IMR-90 (cell line): ENCODE data around the gene CCDC18.

Experiments
- CTCF ChIP-seq: conservative IDR thresholded peaks from 2 replicates; pipeline ENCODE4 v1.5.1; 2012; ENCODE audit warnings: mild to moderate bottlenecking, low read depth, low read length, improper control_type of control experiment
- MXI1 ChIP-seq: IDR thresholded peaks from 2 replicates; pipeline ENCODE4 v1.6.1; 2012; ENCODE audit warnings: low read depth, mild to moderate bottlenecking, low read length, moderate library complexity, borderline replicate concordance
- RAD21 ChIP-seq: IDR thresholded peaks from 2 replicates; pipeline ENCODE4 v1.6.1; 2012; ENCODE audit warnings: low read length, improper control_type of control experiment

DNA sequence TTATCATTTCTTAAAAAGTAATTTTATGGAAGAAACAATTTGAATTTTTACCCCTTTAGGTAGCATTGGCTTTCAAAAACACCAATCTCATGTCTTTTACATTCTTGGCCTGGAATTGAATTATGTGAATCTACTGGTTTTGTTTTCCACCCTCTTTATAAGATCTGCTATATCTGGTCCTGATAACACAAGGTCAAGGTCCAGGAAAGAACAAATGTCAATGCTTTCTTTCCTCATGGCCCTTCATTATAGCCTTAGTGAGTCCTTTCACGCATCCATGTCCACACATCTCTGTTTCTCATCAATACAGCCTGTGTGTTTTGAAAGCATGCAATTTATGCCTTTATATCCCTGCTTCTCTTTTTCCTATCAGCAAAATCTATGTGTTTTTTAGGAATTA is 141.2 kb downstream of the CCDC18 start:
- TF ChIP-seq CTCF = no peak
- no peak for TF ChIP-seq RAD21
- no peak for TF ChIP-seq MXI1
